Breast epithelium (tissue), 3 donors: ENCODE data around the gene MICOS13.

Source experiments
- POLR2A ChIP-seq: fragments of 450-650 bp; IDR thresholded peaks from one replicate; pipeline ENCODE4 v1.6.1; 2016; ENCODE audit warnings: antibody characterized with exemption, mild to moderate bottlenecking, moderate library complexity
- POLR2AphosphoS5 ChIP-seq, 3 donors: sonication (generic); formaldehyde crosslinking; IDR thresholded peaks; one replicate each; pipeline ENCODE4 v1.6.1; 2017; ENCODE audit warnings: antibody characterized with exemption in 3 of 3
- TF ChIP-seq, protein P1 (sequence below), 3 donors: fragments of 450-650 bp; IDR thresholded peaks; one replicate each; pipeline ENCODE4 v1.5.1; 2016 to 2017; ENCODE audit warnings: antibody characterized with exemption in 3 of 3, mild to moderate bottlenecking in 3 of 3, moderate library complexity in 3 of 3

DNA sequence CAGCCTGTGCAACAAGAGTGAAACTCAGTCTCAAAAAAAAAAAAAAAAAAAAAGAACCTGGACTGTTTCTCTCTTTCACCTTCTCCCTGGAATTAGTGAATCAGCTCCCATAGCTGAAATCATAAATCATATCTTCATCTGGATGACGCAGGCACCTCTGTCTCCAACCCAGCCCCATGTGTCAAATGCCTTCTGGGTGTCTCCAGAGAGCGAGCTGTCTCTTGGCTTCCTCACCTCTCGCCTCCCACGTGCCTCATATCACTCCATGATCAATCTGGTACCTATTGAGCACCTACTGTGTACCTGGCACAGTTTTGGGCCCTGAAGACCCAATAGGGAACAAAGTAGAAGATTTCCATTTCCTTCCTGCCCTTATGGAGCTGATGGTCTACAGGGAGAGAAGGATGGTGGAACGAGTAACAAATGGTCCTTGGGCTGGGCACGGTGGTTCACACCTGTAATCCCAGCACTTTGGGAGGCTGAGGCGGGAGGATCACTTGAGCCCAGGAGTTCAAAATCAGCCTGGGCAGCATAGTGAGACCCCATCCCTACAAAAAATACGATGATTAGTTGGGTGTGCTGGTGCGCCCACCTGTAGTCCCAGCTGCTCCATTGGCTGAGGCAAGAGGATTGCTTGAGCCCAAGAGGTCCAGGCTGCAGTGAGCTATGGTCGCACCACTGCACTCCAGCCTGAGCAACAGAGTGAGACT, 3.0 kb upstream of the MICOS13 start:
- TF ChIP-seq, protein P1, sequence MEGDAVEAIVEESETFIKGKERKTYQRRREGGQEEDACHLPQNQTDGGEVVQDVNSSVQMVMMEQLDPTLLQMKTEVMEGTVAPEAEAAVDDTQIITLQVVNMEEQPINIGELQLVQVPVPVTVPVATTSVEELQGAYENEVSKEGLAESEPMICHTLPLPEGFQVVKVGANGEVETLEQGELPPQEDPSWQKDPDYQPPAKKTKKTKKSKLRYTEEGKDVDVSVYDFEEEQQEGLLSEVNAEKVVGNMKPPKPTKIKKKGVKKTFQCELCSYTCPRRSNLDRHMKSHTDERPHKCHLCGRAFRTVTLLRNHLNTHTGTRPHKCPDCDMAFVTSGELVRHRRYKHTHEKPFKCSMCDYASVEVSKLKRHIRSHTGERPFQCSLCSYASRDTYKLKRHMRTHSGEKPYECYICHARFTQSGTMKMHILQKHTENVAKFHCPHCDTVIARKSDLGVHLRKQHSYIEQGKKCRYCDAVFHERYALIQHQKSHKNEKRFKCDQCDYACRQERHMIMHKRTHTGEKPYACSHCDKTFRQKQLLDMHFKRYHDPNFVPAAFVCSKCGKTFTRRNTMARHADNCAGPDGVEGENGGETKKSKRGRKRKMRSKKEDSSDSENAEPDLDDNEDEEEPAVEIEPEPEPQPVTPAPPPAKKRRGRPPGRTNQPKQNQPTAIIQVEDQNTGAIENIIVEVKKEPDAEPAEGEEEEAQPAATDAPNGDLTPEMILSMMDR (IDR thresholded peaks at IDR 0.05): no peak
- no peak for TF ChIP-seq POLR2A
- TF ChIP-seq POLR2AphosphoS5 (IDR thresholded peaks at IDR 0.05): no peak
